Measurements from ENCODE around the gene RPS28.
"Not testable (repeated sequence)": the region's sequence is repeated elsewhere in the genome, so short reads cannot be mapped to it uniquely, and the experiment has no call there.

RPS28 gene

DNA sequence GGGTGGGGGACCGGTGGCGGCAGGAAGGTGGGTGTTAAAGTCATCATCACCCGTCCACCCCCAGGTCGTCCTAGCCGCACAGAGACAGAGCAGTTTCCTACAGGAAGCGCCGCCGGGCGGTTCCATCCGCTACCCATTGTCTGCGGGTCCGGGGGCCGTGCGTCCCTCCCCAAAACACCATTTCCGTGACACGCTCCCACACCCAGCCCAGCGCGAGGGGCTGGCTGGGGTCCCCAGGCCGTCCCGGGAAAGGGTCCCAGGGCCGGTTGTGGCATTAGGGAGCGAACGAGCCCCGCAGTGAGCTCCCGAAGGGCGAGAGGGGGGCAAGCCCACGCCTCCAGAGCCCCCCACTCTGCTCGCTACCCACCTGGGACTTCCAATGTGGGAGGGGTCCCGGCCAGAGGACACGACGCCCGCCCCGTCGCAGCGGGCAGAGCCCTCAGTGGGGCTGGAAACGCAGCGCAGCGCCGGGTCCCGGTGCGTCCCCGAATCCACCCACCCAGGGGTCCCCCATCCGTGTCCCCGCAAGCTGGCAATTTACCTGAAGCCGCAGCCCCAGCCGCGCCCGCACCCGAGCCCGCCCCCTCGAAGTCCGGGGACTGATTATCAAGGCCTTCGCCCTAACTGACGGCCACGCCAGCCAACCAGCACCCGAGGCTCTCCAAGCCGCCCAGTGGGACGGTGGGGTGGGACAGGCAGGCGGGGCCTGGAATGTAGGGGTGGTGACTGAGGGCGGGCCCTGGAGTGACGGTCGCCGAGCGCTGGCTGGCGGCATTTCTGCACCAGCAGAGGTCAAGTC, 21.6 kb downstream of the RPS28 start, which contains the start of gene KANK3:
TSS of gene KANK3 (minus strand) at position 579 of the 799 bp plus-strand sequence. CDS start 5,434 bp downstream, outside the sequence.
- peak; percentile 90 for DNase-seq

DNA sequence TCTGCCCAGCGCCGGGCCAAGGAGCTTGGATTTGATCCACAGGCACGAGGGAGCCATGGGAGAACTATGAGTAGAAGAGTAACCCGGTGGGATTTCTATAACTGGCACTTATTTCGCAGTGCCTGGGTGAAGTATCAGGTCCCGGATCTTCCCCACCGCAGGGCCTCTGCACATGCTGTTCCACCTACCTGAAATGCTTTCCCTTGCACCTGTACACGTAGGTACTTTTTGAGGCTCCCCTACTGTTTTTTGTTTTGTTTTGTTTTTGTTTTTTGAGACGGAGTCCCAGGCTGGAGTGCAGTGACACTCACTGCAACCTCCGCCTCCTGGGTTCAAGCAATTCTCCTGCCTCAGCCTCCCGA, 22.2 kb downstream of the RPS28 start:
- DNase-seq = no peak

DNA sequence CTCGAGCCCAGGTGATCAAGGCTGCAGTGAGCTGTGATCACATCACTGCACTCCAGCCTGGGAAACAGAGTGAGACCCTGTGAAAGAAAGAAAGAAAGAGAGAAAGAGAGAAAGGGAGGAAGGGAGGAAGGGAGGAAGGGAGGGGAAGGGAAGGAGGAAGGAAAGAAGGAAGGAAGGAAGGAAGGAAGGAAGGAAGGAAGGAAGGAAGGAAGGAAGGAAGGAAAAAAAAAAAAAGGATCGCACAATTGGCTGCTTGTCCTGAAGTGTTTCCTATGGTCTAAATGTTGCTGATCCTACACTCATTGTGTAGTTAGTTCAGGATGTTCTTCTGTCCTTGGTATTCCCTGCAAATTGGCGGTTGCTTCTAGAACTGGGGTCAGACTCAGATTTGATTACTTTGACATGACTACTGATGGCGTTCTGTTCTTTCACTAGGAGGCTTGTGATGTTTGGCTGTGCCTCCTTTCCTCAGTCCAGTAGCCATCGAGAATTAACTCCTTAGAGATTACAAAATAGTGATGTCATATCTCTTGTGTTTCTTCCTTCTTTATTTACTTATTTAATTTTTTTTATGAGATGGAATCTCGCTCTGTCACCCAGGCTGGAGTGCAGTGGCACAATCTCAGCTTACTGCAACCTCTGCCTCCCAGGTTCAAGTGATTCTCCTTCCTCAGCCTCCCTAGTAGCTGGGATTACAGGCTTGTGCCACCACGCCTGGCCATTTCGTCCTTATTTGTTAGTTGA, 28.5 kb downstream of the RPS28 start:
- not testable (repeated sequence) for DNase-seq

DNA sequence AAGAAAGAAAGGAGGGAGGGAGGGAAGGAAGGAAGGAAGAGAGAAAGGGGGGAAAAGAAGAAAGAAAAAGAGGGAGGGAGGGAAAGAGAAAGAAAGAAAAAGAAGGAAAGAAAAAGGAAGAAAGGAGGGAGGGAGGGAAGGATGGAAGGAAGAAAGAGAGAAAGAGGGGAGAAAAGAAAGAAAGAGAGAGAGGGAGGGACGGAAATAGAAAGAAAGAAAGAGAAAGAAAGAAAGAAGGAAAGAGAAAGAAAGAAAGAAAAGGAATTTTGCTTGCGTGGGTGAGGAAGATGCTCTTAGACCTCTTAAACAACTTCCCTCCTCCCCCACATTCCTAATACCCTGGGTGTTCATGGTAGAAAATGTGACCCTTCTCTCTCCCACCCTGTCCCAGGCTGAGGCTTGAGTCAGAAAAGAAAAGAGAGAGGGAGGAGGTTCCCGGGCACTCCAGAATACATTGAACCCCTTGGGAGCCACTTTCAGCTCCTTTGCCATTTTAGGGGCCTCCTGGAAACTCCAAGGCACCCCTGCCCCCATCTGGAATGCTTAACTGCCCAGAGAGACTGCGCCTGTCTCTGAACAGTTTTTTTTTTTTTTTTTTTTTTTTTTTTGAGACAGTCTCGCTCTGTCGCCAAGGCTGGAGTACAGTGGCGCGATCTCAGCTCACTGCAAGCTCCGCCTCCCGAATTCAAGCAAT, 31.0 kb downstream of the RPS28 start:
- DNase-seq = peak; percentile 38

DNA sequence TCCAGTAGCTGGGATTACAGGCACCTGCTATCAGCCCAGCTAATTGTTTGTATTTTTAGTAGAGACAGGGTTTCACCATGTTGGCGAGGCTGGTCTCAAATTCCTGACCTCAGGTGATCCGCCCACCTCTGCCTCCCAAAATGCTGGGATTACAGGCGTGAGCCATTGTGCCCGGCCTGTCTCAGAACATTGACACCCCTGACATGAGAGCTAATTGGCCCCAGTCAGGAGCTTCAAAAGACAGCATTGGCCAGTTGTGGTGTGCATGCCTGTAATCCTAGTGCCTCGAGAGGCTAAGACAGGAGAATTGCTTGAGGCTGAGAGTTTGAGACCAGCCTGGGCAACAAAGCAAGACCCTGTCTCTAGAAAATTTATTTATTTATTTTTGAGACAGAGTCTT, 31.5 kb downstream of the RPS28 start:
- DNase-seq = not testable (repeated sequence)

DNA sequence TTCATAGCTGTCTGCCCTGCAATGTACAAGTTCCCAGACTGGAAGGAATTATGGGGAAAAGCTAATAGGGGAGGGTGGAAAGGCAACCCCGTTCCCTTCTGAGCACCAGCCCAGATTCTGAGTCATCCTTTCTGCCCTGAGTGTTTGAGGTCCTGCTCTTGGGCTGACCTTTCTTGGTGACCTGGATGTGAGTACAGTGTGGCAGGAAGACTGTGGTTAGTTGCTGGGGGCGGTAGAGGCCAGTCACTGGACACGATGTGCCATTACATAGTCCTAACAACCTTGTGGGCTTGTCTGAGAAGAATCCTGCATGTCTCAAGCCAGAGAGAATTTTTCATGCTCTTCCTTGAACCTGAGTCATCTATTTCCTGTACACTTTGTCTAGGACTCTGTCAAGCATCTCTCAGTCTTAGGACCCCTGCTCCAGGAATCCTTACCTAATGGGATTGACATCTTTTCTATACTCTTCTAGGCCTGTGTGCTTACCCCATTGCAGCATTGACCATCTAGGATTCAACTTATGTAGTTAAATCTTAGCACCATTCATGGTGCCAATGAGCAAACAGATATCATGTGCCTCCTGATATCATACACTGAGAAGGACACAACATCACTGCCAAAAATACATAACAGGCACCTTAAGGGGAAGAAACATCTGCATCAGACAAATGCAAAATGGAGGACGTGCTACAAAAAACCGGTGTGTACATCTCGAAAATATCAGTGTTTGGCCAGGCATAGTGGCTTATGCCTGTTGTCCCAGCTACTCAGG, 34.5 kb downstream of the RPS28 start:
- peak; percentile 89 for DNase-seq

DNA sequence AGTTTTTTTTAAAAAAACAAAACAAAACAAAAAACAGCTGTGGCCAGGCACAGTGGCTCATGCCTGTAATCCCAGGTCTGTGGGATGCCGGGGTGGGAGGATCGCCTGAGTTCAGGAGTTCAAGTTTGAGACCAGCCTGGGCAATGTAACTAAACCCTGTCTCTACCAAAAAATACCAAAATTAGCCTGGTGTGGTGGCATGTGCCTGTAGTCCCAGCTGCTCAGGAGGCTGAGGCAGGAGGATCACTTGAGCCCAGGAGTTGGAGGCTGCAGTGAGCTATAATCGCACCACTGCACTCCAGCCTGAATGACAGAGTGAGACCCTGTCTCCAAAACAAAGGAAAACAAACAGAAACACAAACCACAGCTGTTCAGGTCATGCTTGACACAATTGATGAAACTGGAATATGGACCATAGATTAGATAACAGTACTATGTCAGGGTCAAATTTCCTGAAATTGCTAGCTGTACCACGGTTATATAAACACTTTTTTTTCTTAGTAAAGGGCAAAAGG, 35.8 kb downstream of the RPS28 start:
- DNase-seq = no peak

DNA sequence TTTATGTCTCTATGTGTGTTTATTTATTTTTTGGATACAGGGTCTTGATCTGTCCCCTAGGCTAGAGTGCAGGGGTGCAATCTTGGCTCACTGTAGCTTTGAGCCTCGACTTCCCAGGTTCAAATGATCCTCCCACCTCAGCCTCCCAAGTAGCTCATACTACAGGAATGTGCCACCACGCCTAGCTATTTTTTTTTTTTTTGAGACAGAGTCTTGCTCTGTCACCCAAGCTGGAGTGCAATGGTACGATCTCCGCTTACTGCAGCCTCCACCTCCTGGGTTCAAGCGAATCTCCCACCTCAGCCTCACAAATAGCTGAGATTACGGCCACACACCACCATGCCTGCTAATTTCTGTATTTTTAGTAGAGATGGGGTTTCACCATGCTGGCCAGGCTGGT, 37.7 kb downstream of the RPS28 start:
- no peak for DNase-seq

DNA sequence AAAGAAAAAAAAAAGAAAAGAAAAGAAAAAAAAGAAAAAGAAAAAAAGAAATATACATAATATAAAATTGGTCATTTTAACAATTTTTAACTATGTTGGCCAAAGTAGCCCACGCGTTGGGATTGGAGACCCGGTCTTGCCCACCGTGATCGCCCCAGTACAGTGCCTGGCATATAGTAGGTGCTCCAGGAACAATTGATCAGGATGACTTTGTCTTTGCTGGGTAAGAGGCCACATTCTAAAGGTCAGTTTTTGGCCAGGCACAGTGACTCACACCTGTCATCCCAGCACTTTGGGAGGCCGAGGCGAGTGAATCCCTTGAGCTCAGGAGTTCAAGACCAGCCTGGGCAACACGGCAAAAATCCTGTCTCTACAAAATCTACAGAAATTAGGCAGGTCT, 38.9 kb downstream of the RPS28 start:
- no peak for DNase-seq

DNA sequence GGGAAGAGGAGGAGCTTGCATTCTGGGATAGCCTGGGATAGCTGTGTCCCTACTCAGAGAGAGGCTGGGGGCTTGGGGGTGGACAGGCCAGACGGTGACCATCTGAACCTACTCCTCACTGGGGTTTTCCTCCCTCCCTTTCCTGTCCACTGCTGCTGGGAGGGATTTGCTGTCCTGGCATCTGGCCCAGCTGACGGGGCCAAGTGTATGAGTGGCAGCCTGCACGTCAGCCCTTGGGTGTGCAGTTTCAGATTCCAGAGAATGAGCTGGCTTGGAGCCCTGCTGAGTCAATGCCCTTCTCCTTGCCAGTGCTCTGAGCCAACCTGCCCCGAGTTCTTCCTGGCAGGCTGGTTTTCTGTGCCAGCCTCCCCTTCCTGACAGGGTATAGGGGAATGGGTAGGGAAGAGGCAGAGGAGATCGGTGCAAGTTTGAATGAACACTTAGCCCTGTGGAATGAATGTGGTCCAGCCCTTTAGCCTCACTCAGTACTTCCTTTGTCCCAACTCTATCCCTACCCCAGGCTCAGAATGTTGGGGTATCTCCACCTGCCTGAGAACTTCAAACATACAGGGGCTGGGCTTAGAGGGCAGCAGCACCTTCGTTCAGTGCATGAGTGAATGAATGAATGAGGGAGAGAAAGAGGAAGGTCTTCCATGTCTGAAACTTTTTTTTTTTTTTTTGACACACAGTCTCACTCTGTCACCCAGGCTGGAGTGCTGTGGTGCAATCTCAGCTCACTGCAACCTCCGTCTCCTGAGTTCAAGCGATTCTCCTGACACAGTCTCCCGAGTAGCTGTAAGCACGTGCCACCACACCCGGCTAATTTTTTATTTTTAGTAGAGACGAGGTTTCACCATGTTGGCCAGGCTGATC, 40.9 kb downstream of the RPS28 start:
- DNase-seq = peak; percentile 99

DNA sequence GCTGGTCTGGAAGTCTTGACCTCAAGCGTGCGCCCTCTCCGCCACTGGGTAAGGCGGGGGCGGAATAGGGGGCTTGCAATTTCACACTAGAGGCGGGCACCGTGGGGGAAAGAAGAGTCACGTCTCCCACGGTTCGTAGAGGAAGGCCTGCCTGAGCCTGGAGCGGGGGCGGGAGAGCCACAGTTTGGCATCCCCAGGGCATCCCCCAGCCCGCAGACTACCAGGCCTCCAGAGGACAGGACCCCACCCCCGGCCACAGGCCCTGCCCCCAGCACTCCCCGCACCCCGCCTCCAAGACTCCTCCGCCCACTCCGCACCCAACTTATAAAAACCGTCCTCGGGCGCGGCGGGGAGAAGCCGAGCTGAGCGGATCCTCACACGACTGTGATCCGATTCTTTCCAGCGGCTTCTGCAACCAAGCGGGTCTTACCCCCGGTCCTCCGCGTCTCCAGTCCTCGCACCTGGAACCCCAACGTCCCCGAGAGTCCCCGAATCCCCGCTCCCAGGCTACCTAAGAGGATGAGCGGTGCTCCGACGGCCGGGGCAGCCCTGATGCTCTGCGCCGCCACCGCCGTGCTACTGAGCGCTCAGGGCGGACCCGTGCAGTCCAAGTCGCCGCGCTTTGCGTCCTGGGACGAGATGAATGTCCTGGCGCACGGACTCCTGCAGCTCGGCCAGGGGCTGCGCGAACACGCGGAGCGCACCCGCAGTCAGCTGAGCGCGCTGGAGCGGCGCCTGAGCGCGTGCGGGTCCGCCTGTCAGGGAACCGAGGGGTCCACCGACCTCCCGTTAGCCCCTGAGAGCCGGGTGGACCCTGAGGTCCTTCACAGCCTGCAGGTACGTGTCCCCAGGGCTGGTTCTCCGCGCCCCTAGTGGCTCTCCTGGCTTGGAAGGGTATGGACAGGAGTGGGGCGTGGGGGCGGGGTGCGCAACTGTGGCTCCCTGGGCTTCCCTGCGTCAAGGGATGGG, 42.8 kb downstream of the RPS28 start, which contains the start of gene ANGPTL4:
TSS of gene ANGPTL4 (plus strand) at position 353 of the 969 bp plus-strand sequence. CDS start at position 520, 167 bp downstream.
- DNase-seq = no peak

DNA sequence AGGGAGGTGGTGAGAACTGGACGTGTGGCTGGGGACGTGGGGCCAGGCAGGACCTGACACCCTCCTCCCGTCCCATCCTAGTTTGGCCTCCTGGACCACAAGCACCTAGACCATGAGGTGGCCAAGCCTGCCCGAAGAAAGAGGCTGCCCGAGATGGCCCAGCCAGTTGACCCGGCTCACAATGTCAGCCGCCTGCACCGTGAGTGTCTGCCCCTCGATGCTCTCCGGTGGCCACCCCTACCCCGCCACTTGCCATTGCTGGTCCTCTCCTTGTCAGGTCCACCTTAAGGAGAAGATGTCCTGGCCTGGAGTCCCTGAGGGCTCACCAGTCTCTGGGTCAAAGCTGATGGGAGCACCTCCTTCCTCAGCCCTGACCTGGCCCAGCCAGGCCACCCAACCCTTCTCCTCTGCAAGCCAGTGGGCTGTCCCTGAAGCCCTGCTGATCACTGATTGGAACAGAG, 44.9 kb downstream of the RPS28 start:
- no peak for DNase-seq

DNA sequence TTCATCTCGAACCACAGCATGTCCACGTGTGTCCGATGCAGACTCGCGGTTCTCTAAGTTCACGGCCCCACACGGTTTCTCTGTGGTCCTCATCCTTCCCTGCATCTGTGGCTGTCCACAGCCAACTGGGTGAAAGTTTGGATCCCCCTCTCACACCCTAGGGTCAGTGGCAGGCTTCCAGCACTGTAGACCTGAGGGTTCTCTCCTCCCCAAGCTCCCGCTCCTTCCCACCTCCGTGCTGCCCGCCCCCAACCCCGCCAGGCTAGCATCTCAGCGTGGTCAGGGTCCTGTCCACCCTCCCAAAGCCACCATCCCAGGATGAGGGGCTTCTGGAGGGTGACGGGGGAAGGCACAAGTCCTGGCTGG, 45.6 kb downstream of the RPS28 start:
- no peak for DNase-seq

DNA sequence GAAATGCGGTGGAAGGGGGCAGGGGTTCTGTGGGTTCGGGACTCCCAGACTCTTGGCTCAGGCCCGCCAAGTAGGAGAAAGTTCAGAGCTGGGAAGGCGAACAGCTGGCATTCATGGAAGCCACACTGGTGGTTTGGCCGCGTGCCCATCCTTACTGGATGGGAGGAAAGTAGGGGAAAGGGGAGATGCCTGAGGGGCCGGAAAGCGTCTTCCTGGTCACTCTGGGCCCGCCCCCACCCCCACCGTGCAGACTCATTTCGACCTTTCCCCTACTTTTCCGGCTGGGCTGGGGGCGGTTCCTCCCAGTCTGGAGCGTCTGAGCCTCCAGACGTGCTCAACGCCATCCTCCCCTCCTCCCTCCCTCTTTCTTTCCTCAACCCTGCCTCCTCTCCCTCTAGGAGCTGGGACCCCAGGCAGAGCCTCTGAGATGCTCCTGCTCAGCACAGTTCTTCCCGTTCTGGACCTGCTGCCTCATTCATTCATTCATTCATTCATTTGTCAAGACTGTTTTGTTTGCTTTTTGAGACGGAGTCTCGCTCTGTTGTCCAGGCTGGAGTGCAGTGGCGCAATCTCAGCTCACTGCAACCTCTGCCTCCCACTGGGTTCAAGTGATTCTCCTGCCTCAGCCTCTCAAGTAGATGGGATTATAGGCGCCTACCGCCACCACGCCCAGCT, 46.2 kb downstream of the RPS28 start:
- peak; percentile 85 for DNase-seq

DNA sequence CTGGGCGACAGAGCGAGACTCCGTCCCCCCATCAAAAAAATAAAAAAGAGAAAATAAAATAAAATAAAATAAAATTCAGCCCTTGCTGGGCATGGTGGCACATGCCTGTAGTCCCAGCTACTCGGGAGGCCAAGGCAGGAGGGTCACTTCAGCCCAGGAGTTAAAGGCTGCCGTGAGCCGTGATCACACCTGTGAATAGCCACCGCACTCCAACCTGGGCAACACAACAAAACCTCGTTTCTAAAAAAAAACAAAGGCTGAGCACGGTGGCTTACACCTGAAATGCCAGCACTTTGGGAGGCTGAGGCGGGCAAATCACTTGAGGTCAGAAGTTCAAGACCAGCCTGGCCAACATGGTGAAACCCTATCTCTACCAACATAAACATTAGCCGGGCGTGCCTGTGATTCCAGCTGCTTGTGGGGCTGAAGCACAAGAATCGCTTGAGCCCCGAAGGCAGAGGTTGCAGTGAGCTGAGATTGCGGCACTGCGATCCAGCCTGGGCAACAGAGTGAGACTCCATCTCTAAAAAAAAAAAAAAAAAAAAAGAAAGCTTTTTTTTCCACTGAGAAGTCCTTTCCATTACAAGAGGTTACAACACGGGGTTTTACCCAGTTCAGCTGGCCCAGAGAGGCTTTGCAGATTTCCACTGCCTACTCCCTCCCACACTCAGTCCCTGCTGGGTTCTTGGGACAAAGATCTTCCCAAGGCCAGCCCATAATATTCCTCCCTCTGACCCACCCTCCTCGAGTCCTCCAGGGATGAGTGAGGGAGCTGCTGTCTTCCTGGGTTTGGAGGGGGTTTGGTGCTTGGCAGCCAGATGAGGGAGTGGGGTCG, 49.1 kb downstream of the RPS28 start:
- no peak for DNase-seq

DNA sequence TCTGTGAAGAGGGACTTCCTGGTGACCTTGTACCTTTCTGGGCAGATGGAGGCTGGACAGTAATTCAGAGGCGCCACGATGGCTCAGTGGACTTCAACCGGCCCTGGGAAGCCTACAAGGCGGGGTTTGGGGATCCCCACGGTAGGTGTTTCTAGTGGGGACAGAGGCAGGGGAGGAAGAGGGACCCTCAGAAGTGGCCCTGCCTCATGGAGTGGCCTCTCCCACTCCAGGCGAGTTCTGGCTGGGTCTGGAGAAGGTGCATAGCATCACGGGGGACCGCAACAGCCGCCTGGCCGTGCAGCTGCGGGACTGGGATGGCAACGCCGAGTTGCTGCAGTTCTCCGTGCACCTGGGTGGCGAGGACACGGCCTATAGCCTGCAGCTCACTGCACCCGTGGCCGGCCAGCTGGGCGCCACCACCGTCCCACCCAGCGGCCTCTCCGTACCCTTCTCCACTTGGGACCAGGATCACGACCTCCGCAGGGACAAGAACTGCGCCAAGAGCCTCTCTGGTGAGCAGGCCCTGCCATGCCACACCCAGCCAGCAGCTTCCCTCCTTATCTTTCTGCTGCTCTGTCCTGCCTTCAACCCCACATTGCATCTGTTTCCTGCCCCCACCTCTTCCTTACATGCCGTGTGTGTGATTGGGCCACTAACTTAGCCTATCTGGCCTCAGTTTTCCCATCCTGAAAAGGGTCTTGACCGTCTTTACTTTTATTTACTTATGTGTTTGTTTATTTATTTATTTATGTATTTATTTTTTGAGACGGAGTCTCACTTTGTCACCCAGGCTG, 49.9 kb downstream of the RPS28 start:
- DNase-seq = no peak
